GM19023 (cell line): ENCODE measurements around the gene VPS16.
"Not testable (repeated sequence)": the region's sequence is repeated elsewhere in the genome, so short reads cannot be mapped to it uniquely, and the experiment has no call there.

ENCODE experiments used
- ATAC-seq: cut with Tn5 transposase; IDR thresholded peaks from one replicate; pipeline ENCODE4 v1.9.1; 2021; ENCODE audit warnings: mild to moderate bottlenecking, moderate library complexity; ENCODE audit not compliant: unreplicated experiment

VPS16 gene

GRCh38 chr20:2894221-2894620 lies 53.7 kb downstream of the VPS16 start:
- no peak for ATAC-seq

- not testable (repeated sequence) for ATAC-seq
Measured at GRCh38 chr20:2895154-2895553, 54.6 kb downstream of the VPS16 start.

- no peak for ATAC-seq
Measured at GRCh38 chr20:2899243-2899642, 58.7 kb downstream of the VPS16 start.

GRCh38 chr20:2900845-2901592 lies 60.5 kb downstream of the VPS16 start:
- ATAC-seq: no peak

- ATAC-seq: no peak
Measured at GRCh38 chr20:2902291-2902690, 61.7 kb downstream of the VPS16 start.

GRCh38 chr20:2902818-2903217 lies 62.3 kb downstream of the VPS16 start:
- no peak for ATAC-seq

- no peak for ATAC-seq
Measured at GRCh38 chr20:2903686-2904085, 63.1 kb downstream of the VPS16 start.

GRCh38 chr20:2907519-2907918 lies 67.0 kb downstream of the VPS16 start:
- no peak for ATAC-seq

- no peak for ATAC-seq
Measured at GRCh38 chr20:2909953-2910352, 69.4 kb downstream of the VPS16 start.

- ATAC-seq: no peak
Measured at GRCh38 chr20:2911200-2911599, 70.7 kb downstream of the VPS16 start.

- ATAC-seq: no peak
Measured at GRCh38 chr20:2914160-2914559, 73.6 kb downstream of the VPS16 start.
